Endothelial cell of umbilical vein (primary cell): Measurements from ENCODE around the gene JHY. TPM values are rescaled to one million over a fixed set of nuclear protein-coding genes. Genes with fewer than 3 reads are reported as not detected.

ENCODE experiments used
- BruUV-seq: library from RNA; stranded (reverse); fragments of 400-500 nt; replicated peaks from 2 replicates; lab custom pipeline; 2021; lab: Mats Ljungman, UMichigan
- CTCF ChIA-PET: fragments of 300-600, 350-600 bp; sonication (Branson Sonifier 250); formaldehyde crosslinking; loops from one replicate; lab custom pipeline; 2021; ENCODE audit warnings: antibody characterized with exemption, inconsistent platforms; lab: Charles Lee
- POLR2A ChIA-PET: fragments of 300-600, 350-600 bp; sonication (Branson Sonifier 250); formaldehyde crosslinking; loops from one replicate; lab custom pipeline; 2021; ENCODE audit warnings: antibody characterized with exemption, inconsistent platforms; lab: Charles Lee
- DNase-seq: peaks from one replicate; pipeline ENCODE4 v3.0.0-alpha.2; 2011; ENCODE audit warnings: low read depth, low spot score
- FAIRE-seq: peaks from 2 replicates; lab custom pipeline; 2011; peaks lifted over from hg19 to GRCh38; lab: Jason Lieb, UNC
- H2AFZ ChIP-seq: 2 replicates; pipeline ENCODE4 v1.6.0; 2012; ENCODE audit warnings: low read depth, low read length, control low read depth, inconsistent platforms
- H3K27ac ChIP-seq: 2 replicates; pipeline ENCODE4 v1.5.1; 2011; ENCODE audit warnings: low read depth, mild to moderate bottlenecking, control low read depth, low read length, moderate library complexity; ENCODE audit not compliant: insufficient read depth
- H3K27me3 ChIP-seq, 2 experiments: 2 replicates each; pipeline versions ENCODE4 v1.6.0 to v1.6.1; 2011; ENCODE audit warnings: low read length in 2 of 2, mixed read lengths in 1 of 2; ENCODE audit not compliant: control insufficient read depth in 2 of 2, insufficient read depth in 2 of 2
- H3K36me3 ChIP-seq, 2 experiments: 2 replicates in 1 of 2; 3 replicates in 1 of 2; pipeline ENCODE4 v1.5.1; 2011; ENCODE audit warnings: low read length in 2 of 2, mild to moderate bottlenecking in 1 of 2, moderate library complexity in 1 of 2; ENCODE audit not compliant: control insufficient read depth in 2 of 2, insufficient read depth in 2 of 2; ENCODE audit errors: extremely low read depth in 1 of 2
- H3K4me1 ChIP-seq: 3 replicates; pipeline ENCODE4 v1.5.1; 2011; ENCODE audit warnings: mild to moderate bottlenecking, low read length; ENCODE audit not compliant: control insufficient read depth, insufficient read depth; ENCODE audit errors: extremely low read depth
- H3K4me2 ChIP-seq: 2 replicates; pipeline ENCODE4 v1.6.1; 2011; ENCODE audit warnings: low read length, control low read depth, mixed read lengths; ENCODE audit not compliant: insufficient read depth
- H3K4me3 ChIP-seq, 3 experiments: fragments of 200-600 bp in 1 of 3; sonication (generic), shearing (Covaris generic) in 1 of 3; replicated peaks in 1 of 3; 2 replicates each; pipeline ENCODE4 v1.5.1; 2011 to 2016; ENCODE audit warnings: control low read depth in 3 of 3, low read length in 3 of 3, mild to moderate bottlenecking in 2 of 3, inconsistent platforms in 1 of 3, low read depth in 1 of 3, moderate library complexity in 1 of 3; ENCODE audit not compliant: insufficient read depth in 1 of 3
- H3K79me2 ChIP-seq: 2 replicates; pipeline ENCODE4 v1.6.0; 2012; ENCODE audit warnings: low read length, inconsistent platforms; ENCODE audit not compliant: control insufficient read depth, insufficient read depth
- H3K9ac ChIP-seq: replicated peaks from 2 replicates; pipeline ENCODE3; 2011; ENCODE audit warnings: low read length, control low read depth; ENCODE audit not compliant: insufficient read depth; ENCODE audit errors: extremely low read depth
- H3K9me1 ChIP-seq: replicated peaks from 3 replicates; pipeline ENCODE4 v1.6.0; 2011; ENCODE audit warnings: mild to moderate bottlenecking, low read length; ENCODE audit not compliant: control insufficient read depth, insufficient read depth; ENCODE audit errors: extremely low read depth
- H3K9me3 ChIP-seq: replicated peaks from 2 replicates; pipeline ENCODE4 v1.5.1; 2012; ENCODE audit warnings: low read length, inconsistent platforms; ENCODE audit not compliant: control insufficient read depth, insufficient read depth
- H4K20me1 ChIP-seq: replicated peaks from 2 replicates; pipeline ENCODE3; 2011; ENCODE audit warnings: mild to moderate bottlenecking, low read length; ENCODE audit not compliant: control insufficient read depth, insufficient read depth; ENCODE audit errors: extremely low read depth
- EZH2 ChIP-seq: IDR thresholded peaks from 2 replicates; pipeline ENCODE4 v1.6.1; 2012; ENCODE audit warnings: borderline replicate concordance, low read depth, mild to moderate bottlenecking, moderate library complexity, low read length, inconsistent platforms; ENCODE audit not compliant: severe bottlenecking
- FOS ChIP-seq: IDR thresholded peaks from 2 replicates; pipeline ENCODE4 v1.6.1; 2011; ENCODE audit warnings: mild to moderate bottlenecking, low read length, moderate library complexity, borderline replicate concordance; ENCODE audit not compliant: insufficient read depth
- GATA2 ChIP-seq: IDR thresholded peaks from 2 replicates; pipeline ENCODE4 v1.7.0; 2011; ENCODE audit warnings: low read depth, mild to moderate bottlenecking, moderate library complexity, mixed read lengths, low read length; ENCODE audit not compliant: insufficient read length, insufficient read depth
- MAX ChIP-seq: IDR thresholded peaks from 2 replicates; pipeline ENCODE4 v1.6.1; 2011; ENCODE audit not compliant: insufficient read depth, insufficient read length
- MYC ChIP-seq: IDR thresholded peaks from one replicate; pipeline ENCODE4 v1.6.1; 2011; ENCODE audit warnings: mild to moderate bottlenecking, low read depth, low read length
- POLR2A ChIP-seq: IDR thresholded peaks from 2 replicates; pipeline ENCODE4 v1.6.1; 2012; ENCODE audit warnings: low read depth, mild to moderate bottlenecking, control low read depth, low read length
- dilution Hi-C: fragments of 300-500 bp; cut with MboI; formaldehyde crosslinking; loops from one replicate; pipeline ENCODE4 v1.15.0; 2019; ENCODE audit warnings: low sequenced_read_pairs; ENCODE audit not compliant: extremely low pct_ligation_motif_present
- intact Hi-C: fragments of 100-400 bp; cut with micrococcal nuclease; formaldehyde crosslinking; loops from one replicate; pipeline ENCODE4 v1.10.0; 2022
- polyA plus RNA-seq, 4 experiments: library from polyadenylated mRNA; depleted of rRNA in 3 of 4; stranded (reverse) in 3 of 4; unstranded in 1 of 4; fragments of >200 nt; gene quantifications; 2 replicates each; pipeline versions ENCODE4 v1.2.1 to v1.2.3, GENCODE V29; 2011 to 2012; ENCODE audit warnings: missing spikeins in 1 of 4
- total RNA-seq: library from RNA; stranded (reverse); gene quantifications from 2 replicates; pipeline ENCODE4 v1.2.3, GENCODE V29; 2021
- TF ChIP-seq, protein P1 (sequence below), 2 donors: IDR thresholded peaks; 1 replicate in 1 of 2; 2 replicates in 1 of 2; pipeline ENCODE4 v1.5.1; 2011; ENCODE audit warnings: low read length in 2 of 2, mild to moderate bottlenecking in 2 of 2, moderate library complexity in 2 of 2, control low read depth in 1 of 2, inconsistent platforms in 1 of 2, low read depth in 1 of 2; ENCODE audit not compliant: insufficient read depth in 1 of 2; ENCODE audit errors: extremely low read depth in 1 of 2

Gene JHY
- total and polyA plus RNA-seq, 2 donors (not counting 3 experiments of a cell fraction or from before 2014, with no cell fraction given) = 1.8 to 3.9 TPM

DNA sequence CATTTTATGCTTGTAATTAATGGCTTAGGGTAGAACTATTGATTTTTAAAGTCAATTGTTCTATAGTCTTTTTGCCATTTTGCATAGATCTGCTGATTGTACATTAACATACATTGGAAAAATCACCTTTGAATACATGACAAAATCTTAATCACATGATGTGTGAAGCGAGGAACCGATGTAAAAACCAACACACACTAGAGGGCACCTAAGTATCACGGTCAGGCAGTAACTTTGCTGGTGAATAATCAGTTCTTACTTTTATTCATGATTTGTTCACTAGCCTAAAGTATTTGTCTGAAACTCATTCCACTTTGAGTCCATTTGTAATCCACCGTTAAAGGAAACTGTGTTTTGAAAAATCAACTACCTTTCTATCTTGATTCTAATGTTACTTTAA lies 28.2 kb downstream of the JHY start:
- POLR2A ChIA-PET = no interaction called here
- H3K4me2 ChIP-seq = no peak overlapping the region

GRCh38 chr11:122917311-122917710 lies 34.8 kb downstream of the JHY start:
- Histone ChIP-seq H3K27ac (no peak overlapping the region), H4K20me1 (no peaks in the 10 kb centered on the region), H2AFZ (no peak overlapping the region), H3K4me3 (no peak overlapping the region), H3K4me1 (peaks cover 3% of the 10 kb centered on the region), H3K9ac (no peak overlapping the region), H3K36me3 (no peaks in the 10 kb centered on the region), H3K4me2 (no peak overlapping the region), H3K9me1 (no peaks in the 10 kb centered on the region), H3K79me2 (no peaks in the 10 kb centered on the region), H3K9me3 (no peaks in the 10 kb centered on the region), H3K27me3 (no peaks in the 10 kb centered on the region)
- POLR2A ChIA-PET = no interaction called here
- DNase-seq (no peak), FAIRE-seq (no peak)
- dilution Hi-C loops = no loop called here
- intact Hi-C loops = no loop called here
- CTCF ChIA-PET = interaction anchor here (1.0 to 1.2 kb wide), 2 partner anchors 34 to 106 kb away, joined by 4 read pairs; no protein-coding TSS in a partner anchor
- no TSS peak for BruUV-seq
- TF ChIP-seq EZH2 (no peak), FOS (no peak), MAX (no peak), MYC (no peak), POLR2A (no peak), GATA2 (no peak)
- TF ChIP-seq, protein P1, sequence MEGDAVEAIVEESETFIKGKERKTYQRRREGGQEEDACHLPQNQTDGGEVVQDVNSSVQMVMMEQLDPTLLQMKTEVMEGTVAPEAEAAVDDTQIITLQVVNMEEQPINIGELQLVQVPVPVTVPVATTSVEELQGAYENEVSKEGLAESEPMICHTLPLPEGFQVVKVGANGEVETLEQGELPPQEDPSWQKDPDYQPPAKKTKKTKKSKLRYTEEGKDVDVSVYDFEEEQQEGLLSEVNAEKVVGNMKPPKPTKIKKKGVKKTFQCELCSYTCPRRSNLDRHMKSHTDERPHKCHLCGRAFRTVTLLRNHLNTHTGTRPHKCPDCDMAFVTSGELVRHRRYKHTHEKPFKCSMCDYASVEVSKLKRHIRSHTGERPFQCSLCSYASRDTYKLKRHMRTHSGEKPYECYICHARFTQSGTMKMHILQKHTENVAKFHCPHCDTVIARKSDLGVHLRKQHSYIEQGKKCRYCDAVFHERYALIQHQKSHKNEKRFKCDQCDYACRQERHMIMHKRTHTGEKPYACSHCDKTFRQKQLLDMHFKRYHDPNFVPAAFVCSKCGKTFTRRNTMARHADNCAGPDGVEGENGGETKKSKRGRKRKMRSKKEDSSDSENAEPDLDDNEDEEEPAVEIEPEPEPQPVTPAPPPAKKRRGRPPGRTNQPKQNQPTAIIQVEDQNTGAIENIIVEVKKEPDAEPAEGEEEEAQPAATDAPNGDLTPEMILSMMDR (IDR thresholded peaks at IDR 0.05; ENCODE audit: extremely low read depth in 1 of 2, insufficient read depth in 1 of 2, low read depth in 1 of 2, low read length in 2 of 2) = no peak

More for the DNA sequence above, 28.2 kb downstream of the JHY start:
- no peak overlapping the region for H3K4me3 ChIP-seq
- no TSS peak for BruUV-seq
- H3K27me3 ChIP-seq = no peaks in the 10 kb centered on the region
- intact Hi-C loops (loop anchor here (1.0 kb wide), 1 partner anchor 113 kb away; no protein-coding TSS in a partner anchor), dilution Hi-C loops (no loop called here)
- H3K9me1 ChIP-seq = no peaks in the 10 kb centered on the region
- DNase-seq (peak; percentile 36), FAIRE-seq (no peak)
- TF ChIP-seq GATA2 (no peak), EZH2 (no peak)
- TF ChIP-seq, protein P1 (IDR thresholded peaks at IDR 0.05; ENCODE audit: extremely low read depth in 1 of 2, insufficient read depth in 1 of 2, low read depth in 1 of 2, low read length in 2 of 2) = peak in 1 of 2 donors; percentile 8
- no peak overlapping the region for H2AFZ ChIP-seq
- H3K27ac ChIP-seq = no peak overlapping the region
- no peak overlapping the region for H3K9ac ChIP-seq
- H4K20me1 ChIP-seq = no peaks in the 10 kb centered on the region
- no peaks in the 10 kb centered on the region for H3K9me3 ChIP-seq
- no peaks in the 10 kb centered on the region for H3K79me2 ChIP-seq
- CTCF ChIA-PET = interaction anchor here (1.3 kb wide), 1 partner anchor 112 kb away, joined by 8 read pairs; no protein-coding TSS in a partner anchor
- H3K4me1 ChIP-seq = peaks cover 3% of the 10 kb centered on the region
- no peaks in the 10 kb centered on the region for H3K36me3 ChIP-seq
